ENCODE results near the gene SPATA32. TPM values are rescaled to one million over a fixed set of nuclear protein-coding genes. Genes with fewer than 3 reads are reported as not detected.

Gene SPATA32
- total RNA-seq, 2 donors from 2014 or later = 3.2 TPM; not detected in 1

- H3K4me1 ChIP-seq (replicated peaks) = peaks cover 26% of the 10 kb centered on the region
- intact Hi-C loops (cut with DNase I) = no loop called here
- H3K9me3 ChIP-seq = no peaks in the 10 kb centered on the region
- 98% methylated on average over 5 of the region's 5 CpGs for WGBS
- H3K27ac ChIP-seq = no peak overlapping the region
- H3K27me3 ChIP-seq (replicated peaks; ENCODE audit: insufficient read depth) = no peaks in the 10 kb centered on the region
- TF ChIP-seq CTCF (IDR thresholded peaks at IDR 0.05) = no peak
- no peak for TF ChIP-seq POLR2A (IDR thresholded peaks at IDR 0.05)
- TF ChIP-seq POLR2AphosphoS5 (IDR thresholded peaks at IDR 0.05) = no peak
- H3K36me3 ChIP-seq = no peaks in the 10 kb centered on the region
- no peak overlapping the region for H3K4me3 ChIP-seq
- no peak for DNase-seq (ENCODE audit: low spot score)
Measured at GRCh38 chr17:45308840-45309239, 46.9 kb upstream of the SPATA32 start.

- Histone ChIP-seq H3K27me3 (replicated peaks; ENCODE audit: insufficient read depth) (no peaks in the 10 kb centered on the region), H3K36me3 (no peaks in the 10 kb centered on the region), H3K4me3 (no peak overlapping the region), H3K9me3 (no peaks in the 10 kb centered on the region), H3K4me1 (replicated peaks) (peaks cover 26% of the 10 kb centered on the region), H3K27ac (peak overlapping the region; percentile 73 to 76)
- intact Hi-C loops (cut with DNase I) = no loop called here
- 78% methylated on average over 6 of the region's 6 CpGs for WGBS
- TF ChIP-seq CTCF (IDR thresholded peaks at IDR 0.05) = no peak
- no peak for TF ChIP-seq POLR2A (IDR thresholded peaks at IDR 0.05)
- TF ChIP-seq POLR2AphosphoS5 (IDR thresholded peaks at IDR 0.05) = no peak
- no peak for DNase-seq (ENCODE audit: low spot score)
Measured at GRCh38 chr17:45308016-45308365, 46.1 kb upstream of the SPATA32 start.

GRCh38 chr17:45307290-45308015, 45.6 kb upstream of the SPATA32 start:
- intact Hi-C loops (cut with DNase I) = no loop called here
- TF ChIP-seq POLR2AphosphoS5 (IDR thresholded peaks at IDR 0.05) (peak; percentile 76), CTCF (IDR thresholded peaks at IDR 0.05) (no peak)
- no peak overlapping the region for H3K4me3 ChIP-seq
- 26% methylated on average over 9 of the region's 9 CpGs for WGBS
- no peaks in the 10 kb centered on the region for H3K27me3 ChIP-seq (replicated peaks; ENCODE audit: insufficient read depth)
- H3K27ac ChIP-seq = peak overlapping the region; percentile 73 to 76
- DNase-seq (ENCODE audit: low spot score) = peak; percentile 37
- no peaks in the 10 kb centered on the region for H3K36me3 ChIP-seq
- peaks cover 26% of the 10 kb centered on the region for H3K4me1 ChIP-seq (replicated peaks)
- no peaks in the 10 kb centered on the region for H3K9me3 ChIP-seq

GRCh38 chr17:45306623-45307022, 44.7 kb upstream of the SPATA32 start:
- intact Hi-C loops (cut with DNase I) = no loop called here
- Histone ChIP-seq H3K4me1 (replicated peaks) (peaks cover 22% of the 10 kb centered on the region), H3K27me3 (replicated peaks; ENCODE audit: insufficient read depth) (no peaks in the 10 kb centered on the region), H3K9me3 (no peaks in the 10 kb centered on the region), H3K4me3 (no peak overlapping the region), H3K27ac (peak overlapping the region; percentile 73 to 76), H3K36me3 (no peaks in the 10 kb centered on the region)
- WGBS = 60% methylated on average over 5 of the region's 5 CpGs
- TF ChIP-seq CTCF (IDR thresholded peaks at IDR 0.05) = no peak
- TF ChIP-seq POLR2AphosphoS5 (IDR thresholded peaks at IDR 0.05) = no peak
- no peak for TF ChIP-seq POLR2A (IDR thresholded peaks at IDR 0.05)
- DNase-seq (ENCODE audit: low spot score) = no peak

- intact Hi-C loops (cut with DNase I) = no loop called here
- no peak for DNase-seq (ENCODE audit: low spot score)
- no peak for TF ChIP-seq CTCF (IDR thresholded peaks at IDR 0.05)
- no peak for TF ChIP-seq POLR2AphosphoS5 (IDR thresholded peaks at IDR 0.05)
- no peak for TF ChIP-seq POLR2A (IDR thresholded peaks at IDR 0.05)
- Histone ChIP-seq H3K27ac (peak overlapping the region; percentile 73 to 76), H3K36me3 (no peaks in the 10 kb centered on the region), H3K4me1 (replicated peaks) (peaks cover 17% of the 10 kb centered on the region), H3K9me3 (no peaks in the 10 kb centered on the region), H3K4me3 (no peak overlapping the region), H3K27me3 (replicated peaks; ENCODE audit: insufficient read depth) (no peaks in the 10 kb centered on the region)
- WGBS = 57% methylated on average over 4 of the region's 4 CpGs
Measured at GRCh38 chr17:45306094-45306493, 44.2 kb upstream of the SPATA32 start.
